HepG2 (cell line): ENCODE results near the gene EGFL8. TPM values are rescaled to one million over a fixed set of nuclear protein-coding genes. Genes with fewer than 3 reads are reported as not detected.

Source experiments
- ATAC-seq: fragments of 200-7000 bp; cut with Tn5 transposase; 3 replicates; pipeline ENCODE4 v1.9.1; 2020; ENCODE audit warnings: mild to moderate bottlenecking, moderate library complexity
- BruUV-seq: library from RNA; stranded (reverse); fragments of 400-500 nt; replicated peaks from 2 replicates; lab custom pipeline; 2021; lab: Mats Ljungman, UMichigan
- CTCF ChIA-PET: fragments of 300-600 bp; formaldehyde crosslinking; extraction: SDS; loops from one replicate; lab custom pipeline; 2021; ENCODE audit warnings: low total read pairs, inconsistent platforms, low intra/inter-chr PET ratio; lab: Yijun Ruan, JAX
- POLR2A ChIA-PET: fragments of 350-600 bp; sonication (Branson Sonifier 250); formaldehyde crosslinking; loops from one replicate; lab custom pipeline; 2020; ENCODE audit warnings: antibody characterized with exemption, inconsistent platforms; lab: Yijun Ruan, JAX
- DNase-seq: peaks from one replicate; pipeline ENCODE4 v3.0.0-alpha.2; 2015; ENCODE audit warnings: low spot score
- FAIRE-seq: peaks from 3 replicates; lab custom pipeline; 2011; peaks lifted over from hg19 to GRCh38; lab: Jason Lieb, UNC
- H2AFZ ChIP-seq: one replicate; pipeline ENCODE4 v1.6.1; 2011; ENCODE audit warnings: low read length, inconsistent platforms
- H3K27ac ChIP-seq: fragments of 300-600 bp; 3 replicates; pipeline ENCODE4 v1.8.0; 2011; ENCODE audit warnings: mixed run types, mild to moderate bottlenecking, mixed read lengths, low read length, inconsistent platforms; ENCODE audit not compliant: insufficient read depth; ENCODE audit errors: extremely low read length
- H3K27me3 ChIP-seq, 2 experiments: fragments of 200-600 bp in 1 of 2; 2 replicates in 1 of 2; 3 replicates in 1 of 2; pipeline versions ENCODE4 v1.6.0 to v1.8.0; 2011; ENCODE audit warnings: low read length in 2 of 2, mild to moderate bottlenecking in 2 of 2, moderate library complexity in 2 of 2, inconsistent platforms in 1 of 2; ENCODE audit not compliant: insufficient read depth in 2 of 2, control insufficient read depth in 1 of 2
- H3K36me3 ChIP-seq, 2 experiments: fragments of 200-600 bp in 1 of 2; replicated peaks in 1 of 2; 2 replicates in 1 of 2; 3 replicates in 1 of 2; pipeline versions ENCODE4 v1.5.1 to v1.8.0; 2011; ENCODE audit warnings: low read length in 2 of 2, inconsistent platforms in 1 of 2; ENCODE audit not compliant: insufficient read depth in 2 of 2, control insufficient read depth in 1 of 2
- H3K4me1 ChIP-seq: 2 replicates; pipeline ENCODE4 v1.5.1; 2012; ENCODE audit warnings: low read length, inconsistent platforms; ENCODE audit not compliant: insufficient read depth
- H3K4me2 ChIP-seq: 2 replicates; pipeline ENCODE4 v1.6.0; 2011; ENCODE audit warnings: low read depth, low read length, inconsistent platforms
- H3K4me3 ChIP-seq, 3 experiments: fragments of 200-600 bp in 1 of 3; sonication (generic), shearing (Covaris generic) in 1 of 3; replicated peaks in 1 of 3; 2 replicates each; pipeline ENCODE4 v1.5.1; 2011 to 2016; ENCODE audit warnings: low read length in 3 of 3, inconsistent platforms in 2 of 3, low read depth in 2 of 3, mild to moderate bottlenecking in 2 of 3, control low read depth in 1 of 3, mixed read lengths in 1 of 3; ENCODE audit not compliant: insufficient read depth in 1 of 3
- H3K79me2 ChIP-seq: one replicate; pipeline ENCODE4 v1.6.1; 2011; ENCODE audit warnings: low read length, inconsistent platforms; ENCODE audit not compliant: insufficient read depth
- H3K9ac ChIP-seq: 2 replicates; pipeline ENCODE4 v1.6.0; 2011; ENCODE audit warnings: mild to moderate bottlenecking, low read depth, low read length, inconsistent platforms; ENCODE audit not compliant: insufficient read depth
- H3K9me3 ChIP-seq: 2 replicates; pipeline ENCODE4 v1.5.1; 2012; ENCODE audit warnings: mild to moderate bottlenecking, low read length
- H4K20me1 ChIP-seq: 2 replicates; pipeline ENCODE4 v1.6.0; 2011; ENCODE audit warnings: inconsistent platforms, mild to moderate bottlenecking, low read length, moderate library complexity; ENCODE audit not compliant: insufficient read depth
- FOXO1 ChIP-seq: sonication (generic); formaldehyde crosslinking; IDR thresholded peaks from 2 replicates; pipeline ENCODE4 v1.4.0; 2020; ENCODE audit warnings: missing genetic modification reagents
- TEAD3 ChIP-seq: optimal IDR thresholded peaks from 2 replicates; pipeline ENCODE3; 2016; ENCODE audit warnings: borderline replicate concordance
- THAP9 ChIP-seq: sonication (generic); formaldehyde crosslinking; IDR thresholded peaks from 2 replicates; pipeline ENCODE4; 2020; ENCODE audit warnings: missing genetic modification reagents, mild to moderate bottlenecking, borderline replicate concordance
- ZBTB33 ChIP-seq: sonication (generic); formaldehyde crosslinking; IDR thresholded peaks from 2 replicates; pipeline ENCODE4 v1.4.0; 2020; ENCODE audit warnings: missing genetic modification reagents
- ZBTB34 ChIP-seq: sonication (generic); formaldehyde crosslinking; IDR thresholded peaks from 2 replicates; pipeline ENCODE4 v1.8.0; 2022; ENCODE audit warnings: mild to moderate bottlenecking, missing genetic modification reagents
- ZNF879 ChIP-seq: sonication (generic); formaldehyde crosslinking; IDR thresholded peaks from 2 replicates; pipeline ENCODE4 v1.8.1; 2023; ENCODE audit warnings: missing genetic modification reagents
- WGBS: methylation state at CpG from one replicate; pipeline ENCODE4 v1.1.6; 2017; ENCODE audit warnings: low lambda C conversion rate; 5-methylcytosine and 5-hydroxymethylcytosine counted together
- in situ Hi-C: cut with HindIII; loops from 2 replicates; pipeline ENCODE4 v1.10.0; 2017; ENCODE audit warnings: low pct_unique_long_range_greater_than_20kb; ENCODE audit not compliant: extremely low pct_ligation_motif_present
- intact Hi-C: fragments of 100-400 bp; cut with micrococcal nuclease; formaldehyde crosslinking; loops from one replicate; pipeline ENCODE4 v1.10.0; 2022; ENCODE audit not compliant: unreplicated experiment
- polyA plus RNA-seq, 8 experiments: library from polyadenylated mRNA; depleted of rRNA in 3 of 8; stranded (reverse) in 7 of 8; unstranded in 1 of 8; fragments of >200 nt; fragmentation: Illumina TruSeq in 4 of 8; extraction: Trizol in 4 of 8; gene quantifications; 2 replicates each; pipeline versions ENCODE4 v1.2.1 to v1.2.3, GENCODE V29; 2011 to 2016; ENCODE audit warnings: low read depth in 4 of 8, missing spikeins in 1 of 8, mixed read lengths in 1 of 8; ENCODE audit not compliant: insufficient read depth in 1 of 8
- total RNA-seq, 5 experiments: library from RNA; depleted of rRNA; stranded (reverse); fragments of >200 nt; fragmentation: Illumina TruSeq; extraction: Trizol; gene quantifications; 2 replicates each; pipeline ENCODE4 v1.2.3, GENCODE V29; 2016; ENCODE audit warnings: low read depth in 1 of 5

The EGFL8 gene
- total and polyA plus RNA-seq, 2 of the 13 experiments (the other 11 are each of a cell fraction or from before 2014, with no cell fraction given): 10.0 to 11.5 TPM

- Histone ChIP-seq H3K4me1 (peaks cover 30% of the 10 kb centered on the region), H3K4me3 (no peak overlapping the region), H3K9me3 (no peaks in the 10 kb centered on the region), H3K4me2 (no peak overlapping the region), H3K9ac (no peak overlapping the region), H3K27me3 (no peaks in the 10 kb centered on the region), H4K20me1 (no peaks in the 10 kb centered on the region), H3K27ac (peak overlapping the region; percentile 42), H2AFZ (no peak overlapping the region), H3K79me2 (no peaks in the 10 kb centered on the region), H3K36me3 (peaks cover 11 to 35% of the 10 kb centered on the region in 2 experiments)
- ChIA-PET POLR2A (interaction anchor here (0.9 to 2.3 kb wide), 3 partner anchors 9 to 76 kb away, joined by 3 to 17 read pairs (median 3); partner anchors contain the start of genes ATF6B, FKBPL and PBX2), CTCF (no interaction called here)
- TF ChIP-seq ZBTB33 (CRISPR knock-in tag) (peak; percentile 82), TEAD3 (peak; percentile 42), FOXO1 (no peak)
- no TSS peak for BruUV-seq
- FAIRE-seq (no peak), DNase-seq (no peak), ATAC-seq (no peak)
- in situ Hi-C loops (loop anchor here (5.0 kb wide), 1 partner anchor 38 kb away; the partner anchor contains the start of genes PPT2 and PRRT1), intact Hi-C loops (loop anchor here (5.0 kb wide), 1 partner anchor 83 kb away; no protein-coding TSS in a partner anchor)
- 94% methylated on average over 7 of the region's 8 CpGs for WGBS
Measured at GRCh38 chr6:32114796-32115195, 49.6 kb upstream of the EGFL8 start.

- Histone ChIP-seq H4K20me1 (no peaks in the 10 kb centered on the region), H3K79me2 (no peaks in the 10 kb centered on the region), H3K4me3 (no peak overlapping the region), H3K4me2 (no peak overlapping the region), H3K36me3 (peaks cover 11 to 38% of the 10 kb centered on the region in 2 experiments), H3K27ac (no peak overlapping the region), H3K9ac (no peak overlapping the region), H2AFZ (no peak overlapping the region), H3K4me1 (peaks cover 31% of the 10 kb centered on the region), H3K9me3 (no peaks in the 10 kb centered on the region), H3K27me3 (no peaks in the 10 kb centered on the region)
- ATAC-seq: no peak
- in situ Hi-C loops: loop anchor here (5.0 kb wide), 1 partner anchor 37 kb away; the partner anchor contains the start of genes PPT2 and PRRT1
- POLR2A ChIA-PET: interaction anchor here (0.9 to 2.3 kb wide), 3 partner anchors 10 to 75 kb away, joined by 3 to 17 read pairs (median 3); partner anchors contain the start of genes ATF6B, FKBPL and PBX2
- no peak for TF ChIP-seq THAP9 (CRISPR knock-in tag)
- no peak for TF ChIP-seq ZNF879
- TF ChIP-seq ZBTB34 (CRISPR knock-in tag): no peak
- intact Hi-C loops: loop anchor here (5.0 kb wide), 1 partner anchor 82 kb away; no protein-coding TSS in a partner anchor
- CTCF ChIA-PET: no interaction called here
- DNase-seq: no peak
- WGBS: 88% methylated on average over 6 of the region's 6 CpGs
- FAIRE-seq: no peak
- BruUV-seq: TSS peak; percentile 34
Measured at GRCh38 chr6:32115623-32116022, 48.8 kb upstream of the EGFL8 start.
